Activated T-cell treated with anti-CD3 and anti-CD28 coated beads, Interleukin-2, amount 50 U/mL, for 24 hours (primary cell): ENCODE results near the gene TNFRSF14.

Experiments
- DNase-seq: peaks from one replicate; pipeline ENCODE4 v3.0.0-alpha.2; 2020
- H3K27ac Mint-ChIP-seq: 2 replicates; pipeline ENCODE4 v1.8.0; 2020; ENCODE audit warnings: mild to moderate bottlenecking, mixed read lengths
- H3K27me3 Mint-ChIP-seq: 2 replicates; pipeline ENCODE4 v1.8.0; 2020; ENCODE audit warnings: mixed read lengths
- H3K36me3 Mint-ChIP-seq: 2 replicates; pipeline ENCODE4 v1.8.0; 2020; ENCODE audit warnings: low read depth, mixed read lengths
- H3K4me1 Mint-ChIP-seq: 2 replicates; pipeline ENCODE4 v1.8.0; 2020; ENCODE audit warnings: low read depth, mixed read lengths
- H3K4me3 Mint-ChIP-seq: 2 replicates; pipeline ENCODE4 v1.8.0; 2020; ENCODE audit warnings: mild to moderate bottlenecking, moderate library complexity, mixed read lengths
- H3K9me3 Mint-ChIP-seq: 2 replicates; pipeline ENCODE4 v1.8.0; 2020; ENCODE audit warnings: mixed read lengths

The TNFRSF14 gene

GRCh38 chr1:2528966-2529783 lies 27.0 kb upstream of the TNFRSF14 start:
- DNase-seq: peak; percentile 66
- Mint-ChIP-seq H3K27ac (peak overlapping the region; percentile 22), H3K4me3 (peak overlapping the region; percentile 62), H3K4me1 (peaks cover 34% of the 10 kb centered on the region), H3K36me3 (peaks cover 10% of the 10 kb centered on the region), H3K27me3 (peaks cover 34% of the 10 kb centered on the region), H3K9me3 (no peaks in the 10 kb centered on the region)

GRCh38 chr1:2529784-2530512 lies 26.2 kb upstream of the TNFRSF14 start, which contains the start of gene HES5:
HES5 (minus strand) TSS chr1:2530263; CDS start chr1:2530164, 99 bp downstream.
- DNase-seq: peak; percentile 53
- peaks cover 37% of the 10 kb centered on the region for H3K27me3 Mint-ChIP-seq
- peaks cover 6% of the 10 kb centered on the region for H3K36me3 Mint-ChIP-seq
- H3K4me1 Mint-ChIP-seq: peaks cover 27% of the 10 kb centered on the region
- H3K4me3 Mint-ChIP-seq: peak within 1 kb of the TSS; percentile 62
- H3K9me3 Mint-ChIP-seq: no peaks in the 10 kb centered on the region
- peak within 1 kb of the TSS; percentile 22 for H3K27ac Mint-ChIP-seq

- H3K27me3 Mint-ChIP-seq: peaks cover 40% of the 10 kb centered on the region
- H3K4me3 Mint-ChIP-seq: no peak overlapping the region
- DNase-seq: no peak
- no peaks in the 10 kb centered on the region for H3K9me3 Mint-ChIP-seq
- H3K27ac Mint-ChIP-seq: no peak overlapping the region
- peaks cover 21% of the 10 kb centered on the region for H3K4me1 Mint-ChIP-seq
- H3K36me3 Mint-ChIP-seq: no peaks in the 10 kb centered on the region
Measured at GRCh38 chr1:2530513-2531361, 25.4 kb upstream of the TNFRSF14 start.

GRCh38 chr1:2532485-2533160 lies 23.5 kb upstream of the TNFRSF14 start:
- H3K36me3 Mint-ChIP-seq: no peaks in the 10 kb centered on the region
- no peaks in the 10 kb centered on the region for H3K9me3 Mint-ChIP-seq
- no peak for DNase-seq
- H3K4me3 Mint-ChIP-seq: no peak overlapping the region
- no peak overlapping the region for H3K27ac Mint-ChIP-seq
- H3K4me1 Mint-ChIP-seq: peaks cover 12% of the 10 kb centered on the region
- H3K27me3 Mint-ChIP-seq: peaks cover 35% of the 10 kb centered on the region

GRCh38 chr1:2533365-2533764 lies 22.8 kb upstream of the TNFRSF14 start:
- H3K9me3 Mint-ChIP-seq: no peaks in the 10 kb centered on the region
- H3K4me3 Mint-ChIP-seq: no peak overlapping the region
- peaks cover 12% of the 10 kb centered on the region for H3K4me1 Mint-ChIP-seq
- DNase-seq: no peak
- H3K36me3 Mint-ChIP-seq: no peaks in the 10 kb centered on the region
- no peak overlapping the region for H3K27ac Mint-ChIP-seq
- peaks cover 35% of the 10 kb centered on the region for H3K27me3 Mint-ChIP-seq

GRCh38 chr1:2534315-2534686 lies 21.9 kb upstream of the TNFRSF14 start:
- no peaks in the 10 kb centered on the region for H3K36me3 Mint-ChIP-seq
- H3K9me3 Mint-ChIP-seq: no peaks in the 10 kb centered on the region
- no peak overlapping the region for H3K27ac Mint-ChIP-seq
- H3K4me1 Mint-ChIP-seq: peaks cover 6% of the 10 kb centered on the region
- no peak overlapping the region for H3K4me3 Mint-ChIP-seq
- DNase-seq: no peak
- H3K27me3 Mint-ChIP-seq: peaks cover 28% of the 10 kb centered on the region

GRCh38 chr1:2534687-2535441 lies 21.3 kb upstream of the TNFRSF14 start:
- peaks cover 28% of the 10 kb centered on the region for H3K27me3 Mint-ChIP-seq
- DNase-seq: no peak
- H3K9me3 Mint-ChIP-seq: no peaks in the 10 kb centered on the region
- H3K4me3 Mint-ChIP-seq: no peak overlapping the region
- H3K4me1 Mint-ChIP-seq: peaks cover 6% of the 10 kb centered on the region
- no peaks in the 10 kb centered on the region for H3K36me3 Mint-ChIP-seq
- H3K27ac Mint-ChIP-seq: no peak overlapping the region

GRCh38 chr1:2535455-2535854 lies 20.7 kb upstream of the TNFRSF14 start:
- no peak overlapping the region for H3K4me3 Mint-ChIP-seq
- peaks cover 28% of the 10 kb centered on the region for H3K27me3 Mint-ChIP-seq
- no peaks in the 10 kb centered on the region for H3K36me3 Mint-ChIP-seq
- H3K27ac Mint-ChIP-seq: no peak overlapping the region
- no peak for DNase-seq
- H3K4me1 Mint-ChIP-seq: peaks cover 6% of the 10 kb centered on the region
- H3K9me3 Mint-ChIP-seq: no peaks in the 10 kb centered on the region

GRCh38 chr1:2535981-2536380 lies 20.2 kb upstream of the TNFRSF14 start:
- H3K27me3 Mint-ChIP-seq: peaks cover 23% of the 10 kb centered on the region
- H3K4me1 Mint-ChIP-seq: peaks cover under 1% of the 10 kb centered on the region
- DNase-seq: no peak
- H3K36me3 Mint-ChIP-seq: no peaks in the 10 kb centered on the region
- no peaks in the 10 kb centered on the region for H3K9me3 Mint-ChIP-seq
- H3K4me3 Mint-ChIP-seq: no peak overlapping the region
- no peak overlapping the region for H3K27ac Mint-ChIP-seq

- no peak overlapping the region for H3K27ac Mint-ChIP-seq
- no peak for DNase-seq
- H3K9me3 Mint-ChIP-seq: no peaks in the 10 kb centered on the region
- peaks cover 13% of the 10 kb centered on the region for H3K27me3 Mint-ChIP-seq
- peaks cover 4% of the 10 kb centered on the region for H3K4me1 Mint-ChIP-seq
- H3K4me3 Mint-ChIP-seq: no peak overlapping the region
- no peaks in the 10 kb centered on the region for H3K36me3 Mint-ChIP-seq
Measured at GRCh38 chr1:2537784-2538115, 18.4 kb upstream of the TNFRSF14 start.

GRCh38 chr1:2538376-2538775 lies 17.8 kb upstream of the TNFRSF14 start:
- H3K27ac Mint-ChIP-seq: no peak overlapping the region
- no peaks in the 10 kb centered on the region for H3K36me3 Mint-ChIP-seq
- peaks cover 8% of the 10 kb centered on the region for H3K27me3 Mint-ChIP-seq
- DNase-seq: no peak
- no peaks in the 10 kb centered on the region for H3K9me3 Mint-ChIP-seq
- H3K4me3 Mint-ChIP-seq: no peak overlapping the region
- peaks cover 4% of the 10 kb centered on the region for H3K4me1 Mint-ChIP-seq

GRCh38 chr1:2538872-2539271 lies 17.3 kb upstream of the TNFRSF14 start:
- Mint-ChIP-seq H3K27me3 (peaks cover 7% of the 10 kb centered on the region), H3K9me3 (no peaks in the 10 kb centered on the region), H3K4me3 (no peak overlapping the region), H3K4me1 (peaks cover 4% of the 10 kb centered on the region), H3K36me3 (no peaks in the 10 kb centered on the region), H3K27ac (no peak overlapping the region)
- DNase-seq: no peak

GRCh38 chr1:2539312-2539907 lies 16.8 kb upstream of the TNFRSF14 start:
- Mint-ChIP-seq H3K27ac (no peak overlapping the region), H3K36me3 (no peaks in the 10 kb centered on the region), H3K4me3 (no peak overlapping the region), H3K4me1 (peaks cover 8% of the 10 kb centered on the region), H3K27me3 (peaks cover 7% of the 10 kb centered on the region), H3K9me3 (no peaks in the 10 kb centered on the region)
- DNase-seq: peak; percentile 62
